Rectal smooth muscle tissue (tissue), 1 donor: ENCODE data around the gene TEX44.
A peak's percentile ranks its signal among the peaks of the same experiment; 100 is the strongest.

Experiments
- H3K27ac ChIP-seq: one replicate; pipeline ENCODE4 v1.7.0; 2013; ENCODE audit warnings: low read depth, low read length, inconsistent platforms
- H3K27me3 ChIP-seq: one replicate; pipeline ENCODE4 v1.7.0; 2013; ENCODE audit warnings: low read length; ENCODE audit not compliant: control insufficient read depth, insufficient read depth
- H3K36me3 ChIP-seq: one replicate; pipeline ENCODE4 v1.7.0; 2013; ENCODE audit warnings: low read length; ENCODE audit not compliant: control insufficient read depth, insufficient read depth
- H3K4me1 ChIP-seq: one replicate; pipeline ENCODE4 v1.7.0; 2013; ENCODE audit warnings: low read length; ENCODE audit not compliant: control insufficient read depth, insufficient read depth
- H3K4me3 ChIP-seq: one replicate; pipeline ENCODE4 v1.7.0; 2013; ENCODE audit warnings: low read length
- H3K9ac ChIP-seq: one replicate; pipeline ENCODE4 v1.7.0; 2013; ENCODE audit warnings: low read length

TEX44 gene

DNA sequence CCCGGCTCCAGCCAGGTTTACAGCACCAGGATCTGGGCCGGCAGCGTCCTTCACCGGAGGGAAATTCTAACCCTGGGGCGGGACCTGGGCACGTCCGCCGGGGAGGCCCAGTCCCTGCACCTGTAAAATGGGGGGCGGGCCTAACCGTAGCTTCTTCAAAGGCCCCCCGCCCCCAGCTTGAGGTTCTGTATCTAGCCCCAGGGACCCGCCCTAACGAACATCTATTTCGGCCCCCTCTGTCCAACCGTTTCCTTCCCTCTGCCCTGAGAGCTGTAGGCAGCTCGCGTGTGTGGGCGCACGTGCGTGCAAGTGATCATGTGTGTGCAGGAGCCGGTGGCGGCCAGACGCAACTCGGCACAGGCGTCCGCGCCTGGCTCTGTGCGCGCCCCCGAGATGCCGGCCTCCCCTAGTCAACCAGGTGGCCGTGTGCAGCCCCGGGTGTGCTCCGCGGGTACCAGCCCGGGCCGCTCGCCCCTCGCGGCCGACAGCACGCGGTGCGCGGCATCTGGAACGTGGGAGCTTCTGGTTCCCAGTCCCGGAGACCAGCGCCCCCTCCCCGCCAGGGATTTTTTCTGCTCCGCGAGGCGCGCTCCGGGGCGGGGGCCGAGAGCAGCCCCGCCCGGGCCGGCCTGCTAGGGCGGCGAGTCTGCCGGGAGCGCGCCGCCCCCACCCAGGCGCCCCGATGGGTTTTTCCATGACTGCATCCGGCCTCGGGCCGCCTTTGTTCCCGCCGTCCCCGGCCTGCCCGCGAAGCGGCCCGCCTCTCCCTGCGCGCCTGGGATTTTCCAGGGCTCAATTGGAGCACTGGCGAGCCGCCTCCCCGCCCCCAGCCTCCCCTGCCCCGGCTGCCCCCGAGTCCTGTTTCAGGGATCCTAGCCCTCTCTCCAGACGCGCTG lies 21.2 kb downstream of the TEX44 start:
- no peaks in the 10 kb centered on the region for H3K27me3 ChIP-seq
- H3K9ac ChIP-seq, result peak overlapping the region; percentile 68
- peaks cover 30% of the 10 kb centered on the region for H3K4me1 ChIP-seq
- no peaks in the 10 kb centered on the region for H3K36me3 ChIP-seq
- peak overlapping the region; percentile 70 for H3K4me3 ChIP-seq
- peak overlapping the region; percentile 99 for H3K27ac ChIP-seq

DNA sequence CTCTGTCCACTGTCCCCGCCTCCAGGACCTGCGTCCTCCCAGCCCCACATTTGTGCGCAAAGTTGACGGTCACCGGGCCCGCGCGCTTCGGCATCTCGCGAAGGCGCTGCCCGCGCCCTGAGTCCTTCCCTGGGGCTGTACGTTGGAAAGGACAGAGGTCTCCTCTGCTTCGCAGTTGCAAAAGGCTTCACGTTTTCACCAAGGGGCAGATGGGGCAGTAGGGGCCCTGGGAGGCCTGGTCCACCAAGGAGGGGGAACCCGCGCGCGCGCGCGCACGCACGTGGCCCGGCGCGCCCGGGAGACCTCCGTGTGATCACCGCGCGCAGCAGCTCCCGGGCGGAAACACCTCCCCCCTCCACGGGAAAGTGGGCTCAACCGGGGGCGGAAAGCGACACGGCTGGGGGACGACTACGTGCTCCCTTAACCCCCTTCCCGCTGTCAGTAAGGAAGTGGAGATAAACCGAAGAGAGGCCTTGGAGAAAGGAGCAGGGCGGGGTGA lies 21.9 kb downstream of the TEX44 start:
- H3K27ac ChIP-seq, result peak overlapping the region; percentile 99
- H3K36me3 ChIP-seq, result no peaks in the 10 kb centered on the region
- peak overlapping the region; percentile 68 for H3K9ac ChIP-seq
- peak overlapping the region; percentile 70 for H3K4me3 ChIP-seq
- H3K27me3 ChIP-seq, result no peaks in the 10 kb centered on the region
- H3K4me1 ChIP-seq, result peaks cover 30% of the 10 kb centered on the region

DNA sequence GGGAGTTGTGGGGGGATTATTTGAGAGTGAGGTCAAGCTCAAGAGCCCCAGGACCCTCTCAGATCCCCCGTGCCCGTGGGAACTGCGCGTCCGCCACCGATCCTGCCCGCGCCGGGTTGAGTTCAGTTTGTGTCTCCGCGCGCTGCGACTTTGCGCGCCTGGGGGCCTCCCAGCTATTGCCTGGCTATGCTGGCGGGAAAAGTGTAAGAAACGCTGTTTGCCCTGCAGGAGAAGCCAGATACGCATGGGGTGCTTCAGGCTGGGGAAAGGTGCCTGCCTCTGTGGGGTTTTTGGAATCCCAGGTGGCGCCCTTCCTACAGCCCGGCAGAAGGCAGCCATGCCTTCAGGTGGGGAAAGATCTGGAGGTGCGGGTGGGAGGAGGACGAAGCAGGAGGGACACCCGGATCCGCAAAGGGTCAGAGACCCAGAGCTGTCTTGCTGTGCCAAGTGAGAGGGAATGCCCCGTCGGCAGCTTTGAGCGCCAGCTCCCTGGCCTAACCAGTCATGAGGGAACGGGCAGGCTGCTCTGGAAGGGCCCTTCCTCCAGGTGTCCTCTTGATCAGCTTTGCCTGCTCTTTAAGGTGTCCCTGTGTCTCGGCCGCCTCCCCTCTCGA lies 22.5 kb downstream of the TEX44 start:
- Histone ChIP-seq H3K36me3 (no peaks in the 10 kb centered on the region), H3K4me1 (peaks cover 30% of the 10 kb centered on the region), H3K4me3 (peak overlapping the region; percentile 70), H3K27ac (peak overlapping the region; percentile 99), H3K27me3 (no peaks in the 10 kb centered on the region), H3K9ac (peak overlapping the region; percentile 68)

DNA sequence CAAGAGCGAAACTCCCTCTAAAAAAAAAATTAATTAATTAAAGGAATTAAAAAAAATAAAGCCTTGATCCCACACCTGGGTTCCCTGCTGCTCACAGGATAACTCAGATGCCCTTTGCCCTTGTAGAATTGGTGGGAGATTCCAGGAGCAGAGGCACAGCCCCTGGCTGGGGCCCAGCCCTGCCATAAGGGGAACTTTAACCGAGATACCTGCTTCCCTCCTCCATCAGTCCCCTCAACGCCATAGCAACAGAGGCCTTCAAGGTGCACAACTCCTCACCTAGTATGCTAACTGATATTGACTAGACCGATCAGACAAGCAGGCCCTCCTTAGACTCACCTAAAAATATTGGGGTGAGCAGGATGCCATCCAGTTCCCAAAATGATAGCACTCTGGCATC lies 23.6 kb downstream of the TEX44 start:
- H3K9ac ChIP-seq, result no peak overlapping the region
- H3K4me3 ChIP-seq, result no peak overlapping the region
- H3K36me3 ChIP-seq, result no peaks in the 10 kb centered on the region
- no peaks in the 10 kb centered on the region for H3K27me3 ChIP-seq
- H3K4me1 ChIP-seq, result peaks cover 35% of the 10 kb centered on the region
- peak overlapping the region; percentile 25 for H3K27ac ChIP-seq

DNA sequence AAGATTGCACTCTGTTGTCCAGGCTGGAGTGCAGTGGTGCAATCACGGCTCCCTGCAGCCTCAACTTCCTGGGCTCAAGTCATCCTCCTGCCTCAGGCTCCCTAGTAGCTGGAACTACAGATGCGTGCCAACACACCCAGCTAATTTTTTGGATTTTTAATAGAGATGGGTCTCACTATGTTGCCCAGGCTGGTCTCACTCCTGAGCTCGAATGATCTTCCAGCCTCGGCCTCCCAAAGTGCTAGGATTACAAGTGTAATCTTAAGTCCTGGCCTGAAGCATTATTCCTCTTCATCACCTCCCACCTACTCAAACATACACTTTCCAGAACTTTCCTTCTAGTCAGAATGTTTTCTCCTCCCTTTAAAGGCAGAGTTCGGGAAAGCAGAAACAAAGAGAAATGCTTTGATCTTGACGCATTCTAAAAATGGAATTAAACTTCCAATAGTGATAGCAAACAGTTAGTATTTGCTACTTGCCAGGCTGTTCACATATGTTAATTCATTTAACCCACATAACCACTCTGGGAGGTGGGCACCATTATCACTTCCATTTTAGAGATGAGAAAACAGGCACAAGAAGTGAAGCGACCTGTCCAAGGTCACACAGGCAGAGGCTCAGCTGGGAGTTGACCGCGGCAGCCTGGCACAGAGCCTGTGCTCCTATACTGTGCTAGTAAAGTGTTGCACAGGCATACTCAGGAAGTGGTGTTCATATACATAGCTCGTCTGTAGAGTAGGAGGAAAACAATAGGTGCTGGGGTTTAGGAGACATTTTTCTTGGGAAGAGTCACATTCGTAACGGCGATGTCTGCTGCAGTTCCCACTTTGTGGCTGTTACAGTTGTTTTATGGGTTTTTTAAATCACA lies 24.6 kb downstream of the TEX44 start:
- Histone ChIP-seq H3K9ac (no peak overlapping the region), H3K27ac (peak overlapping the region; percentile 50), H3K27me3 (no peaks in the 10 kb centered on the region), H3K36me3 (no peaks in the 10 kb centered on the region), H3K4me3 (no peak overlapping the region), H3K4me1 (peaks cover 27% of the 10 kb centered on the region)

DNA sequence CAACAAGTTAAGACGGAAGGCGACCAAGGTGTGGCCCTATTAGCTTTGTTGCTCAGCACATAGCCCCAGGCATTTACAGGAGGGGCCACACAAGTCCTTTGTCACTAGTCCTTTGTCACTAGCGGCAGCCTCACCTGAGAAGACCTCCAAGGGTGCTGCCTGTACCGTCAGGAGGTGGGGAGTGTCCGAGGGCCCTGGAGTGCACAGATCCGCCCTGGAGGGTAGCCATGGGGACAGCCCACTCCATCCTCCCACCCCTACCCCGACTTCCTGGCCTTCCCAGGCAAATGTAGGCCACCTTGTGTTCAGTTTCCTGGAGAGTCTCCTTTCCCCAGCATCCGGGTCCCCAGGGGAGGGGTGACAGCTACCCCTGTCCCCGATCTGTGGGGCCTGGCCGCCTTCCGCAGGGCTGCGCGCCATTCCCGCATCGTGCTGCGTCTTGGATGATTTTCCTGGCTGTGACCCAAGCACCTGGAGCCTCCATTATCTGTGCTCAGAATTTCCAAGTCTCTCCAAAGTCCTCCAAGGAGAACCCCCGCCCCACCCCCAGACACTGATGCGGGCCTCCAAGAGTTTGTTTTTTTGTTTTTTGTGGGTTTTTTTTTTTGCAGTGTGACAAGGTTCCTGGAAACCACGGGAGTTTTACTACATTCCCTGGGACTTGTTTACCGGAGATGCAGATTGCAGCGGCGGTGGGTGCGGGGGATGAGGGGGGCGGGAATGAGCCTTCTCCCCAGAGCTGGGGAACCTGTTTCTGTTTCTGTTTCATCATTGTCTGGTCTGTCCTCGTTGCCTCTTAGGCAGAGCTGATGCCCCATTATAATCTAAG lies 28.6 kb downstream of the TEX44 start:
- H3K27me3 ChIP-seq, result no peaks in the 10 kb centered on the region
- H3K4me3 ChIP-seq, result peak overlapping the region; percentile 35
- H3K36me3 ChIP-seq, result no peaks in the 10 kb centered on the region
- peak overlapping the region; percentile 53 for H3K9ac ChIP-seq
- peaks cover 6% of the 10 kb centered on the region for H3K4me1 ChIP-seq
- peak overlapping the region; percentile 88 for H3K27ac ChIP-seq

DNA sequence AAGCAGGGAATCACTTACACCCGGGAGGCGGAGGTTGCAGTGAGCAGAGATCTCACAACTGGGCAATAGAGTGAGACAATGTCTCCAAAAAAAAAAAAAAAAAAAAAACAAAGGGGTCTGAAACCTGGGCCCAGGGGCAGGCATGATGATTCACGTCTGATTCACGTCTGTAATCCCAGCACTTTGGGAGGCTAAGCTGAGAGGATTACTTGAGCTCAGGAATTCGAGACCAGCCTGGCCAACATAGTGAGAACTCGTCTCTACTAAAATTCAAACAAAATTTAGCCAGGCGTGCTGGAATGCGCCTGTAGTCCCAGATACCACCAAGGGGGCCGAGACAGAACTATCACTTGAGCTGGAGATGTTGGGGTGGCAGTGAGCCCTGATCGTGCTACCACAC lies 30.3 kb downstream of the TEX44 start:
- Histone ChIP-seq H3K9ac (no peak overlapping the region), H3K36me3 (no peaks in the 10 kb centered on the region), H3K27me3 (no peaks in the 10 kb centered on the region), H3K4me3 (no peak overlapping the region), H3K27ac (no peak overlapping the region), H3K4me1 (peaks cover 6% of the 10 kb centered on the region)

DNA sequence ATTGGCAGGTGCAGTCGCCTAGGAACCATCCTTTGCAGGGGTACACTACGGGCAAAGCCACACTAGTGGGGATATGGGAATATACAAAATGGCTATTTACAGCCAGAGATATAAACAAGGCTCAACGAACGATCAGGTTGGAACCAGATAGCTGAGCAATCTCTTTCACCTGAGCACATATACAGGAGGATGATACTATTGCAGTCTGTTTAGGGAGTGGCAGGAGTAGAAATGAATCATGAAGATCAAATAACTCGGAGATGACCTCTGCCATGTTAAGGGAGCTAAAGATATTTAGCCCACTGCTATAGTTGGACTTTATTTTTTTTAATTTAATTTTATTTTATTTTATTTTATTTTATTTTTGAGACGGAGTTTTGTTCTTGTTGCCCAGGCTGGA lies 33.8 kb downstream of the TEX44 start:
- Histone ChIP-seq H3K4me3 (no peak overlapping the region), H3K9ac (no peak overlapping the region), H3K4me1 (peaks cover 2% of the 10 kb centered on the region), H3K27ac (no peak overlapping the region), H3K27me3 (no peaks in the 10 kb centered on the region), H3K36me3 (no peaks in the 10 kb centered on the region)

DNA sequence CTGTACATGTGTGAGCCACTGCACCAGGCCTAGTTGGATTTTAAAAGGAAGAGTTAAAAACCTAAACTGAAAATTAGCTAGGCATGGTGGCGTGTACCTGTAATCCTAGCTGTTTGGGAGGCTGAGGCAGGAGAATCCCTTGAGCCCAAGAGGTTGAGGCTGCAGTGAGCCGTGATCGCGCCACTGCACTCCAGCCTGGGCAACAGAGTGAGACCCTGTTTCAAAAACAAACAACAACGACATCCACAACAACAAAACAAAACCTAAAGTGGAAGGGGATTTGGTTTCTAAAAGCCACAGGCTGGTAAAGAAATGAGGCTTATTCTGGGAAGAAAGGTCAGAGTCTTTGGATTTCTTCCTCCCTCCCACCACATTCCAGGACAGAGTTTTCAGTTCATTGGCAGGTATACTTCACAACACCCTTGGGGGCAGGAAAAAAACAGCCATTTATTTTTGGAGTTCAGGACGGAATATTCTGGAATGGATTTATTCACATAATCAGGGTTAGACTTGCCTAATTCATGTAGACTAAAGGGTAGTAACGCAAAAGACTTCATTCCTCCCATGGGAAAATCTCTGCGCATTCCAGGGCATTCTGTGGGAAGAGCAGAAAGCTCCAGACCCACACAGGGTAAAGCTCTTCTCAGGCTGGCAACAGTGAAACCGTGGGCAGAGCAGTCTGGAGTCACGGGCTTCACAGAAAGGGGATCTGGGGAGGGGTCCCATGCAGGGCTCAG lies 34.9 kb downstream of the TEX44 start:
- H3K9ac ChIP-seq, result no peak overlapping the region
- H3K27me3 ChIP-seq, result no peaks in the 10 kb centered on the region
- H3K4me3 ChIP-seq, result no peak overlapping the region
- no peak overlapping the region for H3K27ac ChIP-seq
- no peaks in the 10 kb centered on the region for H3K4me1 ChIP-seq
- H3K36me3 ChIP-seq, result no peaks in the 10 kb centered on the region

DNA sequence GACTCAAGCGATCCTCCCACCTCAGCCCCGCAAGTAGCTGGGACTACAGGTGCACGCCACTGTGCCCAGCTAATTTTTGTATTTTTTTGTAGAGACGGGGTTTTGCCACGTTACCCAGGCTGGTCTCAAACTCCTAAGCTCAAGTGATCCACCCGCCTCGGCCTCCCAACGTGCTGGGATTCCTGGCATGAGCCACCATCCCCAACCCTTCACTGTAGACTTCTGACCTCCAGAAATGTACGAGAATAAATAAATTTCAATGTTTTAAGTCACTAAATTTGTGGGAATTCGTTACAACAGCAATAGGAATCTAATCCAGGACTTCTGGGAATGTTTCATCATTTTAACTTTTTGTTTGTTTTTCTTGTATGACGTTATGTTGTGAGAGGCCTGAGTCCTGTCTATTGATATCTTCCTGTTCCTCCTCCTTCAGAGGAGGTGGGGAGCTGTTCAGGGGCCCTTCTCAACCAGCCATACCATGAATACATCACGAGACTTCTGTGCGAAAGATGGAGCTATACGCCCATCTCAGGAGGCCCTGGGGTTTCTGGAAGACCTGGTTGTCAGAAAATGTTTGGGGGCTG lies 40.0 kb downstream of the TEX44 start:
- Histone ChIP-seq H3K9ac (no peak overlapping the region), H3K27me3 (no peaks in the 10 kb centered on the region), H3K4me1 (peaks cover 9% of the 10 kb centered on the region), H3K27ac (no peak overlapping the region), H3K4me3 (no peak overlapping the region), H3K36me3 (no peaks in the 10 kb centered on the region)
